ENCODE data around the gene DNAJB7.
"Not testable (repeated sequence)": the region's sequence is repeated elsewhere in the genome, so short reads cannot be mapped to it uniquely, and the experiment has no call there.

DNA sequence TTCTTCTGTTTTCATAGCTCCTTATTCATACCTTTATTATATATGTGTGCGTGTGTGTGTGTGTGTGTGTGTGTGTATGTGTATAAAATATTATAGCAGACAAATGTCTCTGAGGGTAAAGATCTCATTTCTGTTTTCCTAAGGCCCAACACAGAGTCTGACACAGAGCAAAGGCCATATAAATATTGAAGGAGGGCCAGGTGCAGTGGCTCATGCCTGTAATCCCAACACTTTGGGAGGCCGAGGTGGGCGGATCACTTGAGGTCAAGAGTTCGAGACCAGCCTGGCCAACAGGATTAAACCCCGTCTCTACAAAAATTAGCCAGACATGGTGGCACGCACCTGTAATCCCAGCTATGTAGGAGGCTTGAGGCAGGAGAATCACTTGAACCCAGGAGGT, 6.5 kb upstream of the DNAJB7 start:
- TF ChIP-seq CTCF (IDR thresholded peaks at IDR 0.05); EZH2 (IDR thresholded peaks at IDR 0.05; ENCODE audit: borderline replicate concordance, insufficient read depth, low read depth, low read length, poor library complexity, severe bottlenecking): not testable (repeated sequence)

Measured in B cell (primary cell).